ENCODE results near the gene PTGER4. TPM values are rescaled to one million over a fixed set of nuclear protein-coding genes. Genes with fewer than 3 reads are reported as not detected.

PTGER4 gene
- total RNA-seq, 1 experiment from 2014 or later = 28.5 TPM

DNA sequence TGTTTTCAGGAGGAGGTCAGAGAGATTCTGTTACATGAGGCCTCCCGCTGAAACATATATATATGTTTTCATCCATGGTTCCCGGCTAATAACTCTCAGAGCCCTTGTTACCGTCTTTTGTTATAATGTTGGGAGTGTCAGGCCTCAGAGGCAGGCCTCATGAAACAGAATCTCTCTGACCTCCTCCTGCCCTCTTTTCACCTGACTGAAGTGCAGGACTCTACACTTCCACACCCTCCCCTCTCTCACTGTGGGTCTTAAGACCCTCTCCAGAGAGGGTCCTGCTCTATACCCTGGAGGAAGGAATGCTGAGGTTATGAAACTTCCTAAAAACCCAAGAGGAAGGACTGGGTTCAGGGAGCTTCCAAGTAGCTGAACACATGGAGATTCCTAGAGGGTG, 28.5 kb upstream of the PTGER4 start:
- TF ChIP-seq, protein P1, sequence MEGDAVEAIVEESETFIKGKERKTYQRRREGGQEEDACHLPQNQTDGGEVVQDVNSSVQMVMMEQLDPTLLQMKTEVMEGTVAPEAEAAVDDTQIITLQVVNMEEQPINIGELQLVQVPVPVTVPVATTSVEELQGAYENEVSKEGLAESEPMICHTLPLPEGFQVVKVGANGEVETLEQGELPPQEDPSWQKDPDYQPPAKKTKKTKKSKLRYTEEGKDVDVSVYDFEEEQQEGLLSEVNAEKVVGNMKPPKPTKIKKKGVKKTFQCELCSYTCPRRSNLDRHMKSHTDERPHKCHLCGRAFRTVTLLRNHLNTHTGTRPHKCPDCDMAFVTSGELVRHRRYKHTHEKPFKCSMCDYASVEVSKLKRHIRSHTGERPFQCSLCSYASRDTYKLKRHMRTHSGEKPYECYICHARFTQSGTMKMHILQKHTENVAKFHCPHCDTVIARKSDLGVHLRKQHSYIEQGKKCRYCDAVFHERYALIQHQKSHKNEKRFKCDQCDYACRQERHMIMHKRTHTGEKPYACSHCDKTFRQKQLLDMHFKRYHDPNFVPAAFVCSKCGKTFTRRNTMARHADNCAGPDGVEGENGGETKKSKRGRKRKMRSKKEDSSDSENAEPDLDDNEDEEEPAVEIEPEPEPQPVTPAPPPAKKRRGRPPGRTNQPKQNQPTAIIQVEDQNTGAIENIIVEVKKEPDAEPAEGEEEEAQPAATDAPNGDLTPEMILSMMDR (IDR thresholded peaks at IDR 0.05; ENCODE audit: unreplicated experiment) = no peak
- BruUV-seq (replicated peaks) = no TSS peak
- Mint-ChIP-seq H3K36me3 (ENCODE audit: insufficient read depth, unreplicated experiment) (no peaks in the 10 kb centered on the region), H3K9me3 (ENCODE audit: low read depth, unreplicated experiment) (no peaks in the 10 kb centered on the region), H3K27ac (ENCODE audit: unreplicated experiment) (no peak overlapping the region), H3K27me3 (ENCODE audit: unreplicated experiment) (no peaks in the 10 kb centered on the region), H3K4me3 (ENCODE audit: low read depth, unreplicated experiment) (no peak overlapping the region), H3K4me1 (ENCODE audit: low read depth, unreplicated experiment) (peaks cover 6% of the 10 kb centered on the region)
- CTCF ChIA-PET = no interaction called here
- intact Hi-C loops (cut with micrococcal nuclease; ENCODE audit: unreplicated experiment) = no loop called here
- no peak for DNase-seq

GRCh38 chr5:40652441-40653220, 27.1 kb upstream of the PTGER4 start:
- Mint-ChIP-seq H3K27ac (ENCODE audit: unreplicated experiment) (no peak overlapping the region), H3K4me1 (ENCODE audit: low read depth, unreplicated experiment) (no peaks in the 10 kb centered on the region), H3K36me3 (ENCODE audit: insufficient read depth, unreplicated experiment) (no peaks in the 10 kb centered on the region), H3K4me3 (ENCODE audit: low read depth, unreplicated experiment) (no peak overlapping the region), H3K27me3 (ENCODE audit: unreplicated experiment) (no peaks in the 10 kb centered on the region), H3K9me3 (ENCODE audit: low read depth, unreplicated experiment) (no peaks in the 10 kb centered on the region)
- BruUV-seq (replicated peaks) = no TSS peak
- intact Hi-C loops (cut with micrococcal nuclease; ENCODE audit: unreplicated experiment) = no loop called here
- DNase-seq = no peak
- TF ChIP-seq, protein P1 (IDR thresholded peaks at IDR 0.05; ENCODE audit: unreplicated experiment) = no peak
- CTCF ChIA-PET = no interaction called here

DNA sequence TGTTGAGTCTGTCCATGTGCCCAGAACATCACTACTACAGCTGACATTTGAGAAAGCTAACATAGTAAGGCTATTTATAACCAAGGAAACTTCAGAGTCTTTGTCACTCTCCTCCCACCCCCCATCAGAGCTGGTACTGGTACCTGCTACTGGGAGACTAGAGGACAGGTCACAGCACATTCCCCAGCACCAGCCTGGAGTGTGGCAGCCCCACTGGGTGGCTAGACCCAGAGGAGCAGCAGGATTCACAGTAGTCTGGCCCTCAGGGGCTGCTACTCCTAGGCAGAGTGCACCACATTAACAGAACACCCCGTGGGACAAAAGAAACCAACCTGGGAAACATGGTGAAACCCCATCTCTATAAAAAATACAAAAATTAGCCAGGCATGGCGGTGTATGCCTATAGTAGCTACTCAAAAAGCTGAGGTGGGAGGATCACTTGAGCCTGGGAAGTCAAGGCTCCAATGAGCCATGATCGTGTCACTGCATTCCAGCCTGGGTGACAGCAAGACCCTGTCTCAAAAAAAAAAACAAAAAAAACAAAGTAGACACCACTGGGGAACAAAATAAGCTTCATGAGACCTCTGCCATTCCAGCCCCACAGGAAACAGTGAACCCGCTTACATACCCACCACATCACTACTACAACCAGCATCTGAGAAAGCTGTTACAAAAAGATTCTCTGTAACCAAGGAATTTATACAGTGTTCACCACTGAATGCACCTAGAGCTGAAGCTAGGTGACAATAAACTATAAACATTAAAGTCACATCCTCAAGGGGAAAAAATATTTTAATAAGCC, 26.3 kb upstream of the PTGER4 start:
- Mint-ChIP-seq H3K27me3 (ENCODE audit: unreplicated experiment) (no peaks in the 10 kb centered on the region), H3K4me1 (ENCODE audit: low read depth, unreplicated experiment) (no peaks in the 10 kb centered on the region), H3K9me3 (ENCODE audit: low read depth, unreplicated experiment) (no peaks in the 10 kb centered on the region), H3K4me3 (ENCODE audit: low read depth, unreplicated experiment) (no peak overlapping the region), H3K27ac (ENCODE audit: unreplicated experiment) (no peak overlapping the region), H3K36me3 (ENCODE audit: insufficient read depth, unreplicated experiment) (no peaks in the 10 kb centered on the region)
- BruUV-seq (replicated peaks) = no TSS peak
- CTCF ChIA-PET = no interaction called here
- intact Hi-C loops (cut with micrococcal nuclease; ENCODE audit: unreplicated experiment) = no loop called here
- TF ChIP-seq, protein P1 (IDR thresholded peaks at IDR 0.05; ENCODE audit: unreplicated experiment) = no peak
- no peak for DNase-seq

- H3K4me1 Mint-ChIP-seq (ENCODE audit: low read depth, unreplicated experiment) = no peaks in the 10 kb centered on the region
- no peak overlapping the region for H3K4me3 Mint-ChIP-seq (ENCODE audit: low read depth, unreplicated experiment)
- BruUV-seq (replicated peaks) = no TSS peak
- H3K27ac Mint-ChIP-seq (ENCODE audit: unreplicated experiment) = no peak overlapping the region
- H3K36me3 Mint-ChIP-seq (ENCODE audit: insufficient read depth, unreplicated experiment) = no peaks in the 10 kb centered on the region
- CTCF ChIA-PET = interaction anchor here (0.6 kb wide), 1 partner anchor 397 kb away, joined by 3 read pairs; no protein-coding TSS in a partner anchor
- DNase-seq = no peak
- TF ChIP-seq, protein P1 (IDR thresholded peaks at IDR 0.05; ENCODE audit: unreplicated experiment) = no peak
- intact Hi-C loops (cut with micrococcal nuclease; ENCODE audit: unreplicated experiment) = no loop called here
- no peaks in the 10 kb centered on the region for H3K9me3 Mint-ChIP-seq (ENCODE audit: low read depth, unreplicated experiment)
- H3K27me3 Mint-ChIP-seq (ENCODE audit: unreplicated experiment) = no peaks in the 10 kb centered on the region
These were observed 25.2 kb upstream of the PTGER4 start for GRCh38 chr5:40654377-40654991.
